Measurements from ENCODE around the gene ARHGAP1.

- TF ChIP-seq CTCF (conservative IDR thresholded peaks at IDR 0.05) (no peak), EZH2 (IDR thresholded peaks at IDR 0.05; ENCODE audit: low read depth) (no peak)
These were observed 12.6 kb upstream of the ARHGAP1 start for GRCh38 chr11:46712874-46713576.
